Omental fat pad (tissue), 4 donors: ENCODE results near the gene PRRC1. TPM values are rescaled to one million over a fixed set of nuclear protein-coding genes. Genes with fewer than 3 reads are reported as not detected.

ENCODE experiments used
- ATAC-seq: fragments of 150-250 bp; one replicate; pipeline ENCODE4 v1.9.1; 2016; ENCODE audit warnings: mild to moderate bottlenecking, moderate library complexity; ENCODE audit not compliant: low FRiP score
- DNase-seq: peaks from one replicate; pipeline ENCODE4 v3.0.0-alpha.2; 2019; ENCODE audit warnings: low spot score
- total RNA-seq, 4 donors: library from RNA; depleted of rRNA; stranded (reverse); fragments of >200 nt; gene quantifications; one replicate each; pipeline ENCODE4 v1.1.0, GENCODE V29; 2016
- TF ChIP-seq, protein P1 (sequence below), 3 donors: fragments of 450-650 bp; IDR thresholded peaks; one replicate each; pipeline ENCODE4 v1.5.1; 2016 to 2017; ENCODE audit warnings: antibody characterized with exemption in 3 of 3, mild to moderate bottlenecking in 3 of 3, moderate library complexity in 2 of 3

Gene PRRC1
- total RNA-seq, 4 donors from 2014 or later = 31.2 to 41.8 (median 34.1) TPM

DNA sequence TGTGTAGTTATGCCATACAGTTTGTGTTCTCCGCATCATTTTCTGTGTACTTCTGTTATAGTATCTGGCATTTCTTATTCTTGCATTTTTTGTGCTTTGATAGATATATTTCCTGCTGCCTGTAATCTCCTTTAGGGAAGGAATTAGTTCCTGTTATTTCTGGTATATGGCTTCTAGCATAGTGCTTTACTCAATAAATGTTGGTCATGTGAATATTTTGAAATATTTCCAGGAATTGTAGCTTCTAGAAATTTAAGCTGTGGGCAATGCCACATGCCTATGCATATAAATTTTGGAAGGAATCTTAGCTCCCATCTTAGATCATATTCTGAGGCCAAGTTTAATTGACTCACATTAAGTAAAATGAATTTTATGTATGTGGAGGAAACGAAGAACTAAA, 11.5 kb upstream of the PRRC1 start:
- DNase-seq (no peak), ATAC-seq (no peak)
- TF ChIP-seq, protein P1, sequence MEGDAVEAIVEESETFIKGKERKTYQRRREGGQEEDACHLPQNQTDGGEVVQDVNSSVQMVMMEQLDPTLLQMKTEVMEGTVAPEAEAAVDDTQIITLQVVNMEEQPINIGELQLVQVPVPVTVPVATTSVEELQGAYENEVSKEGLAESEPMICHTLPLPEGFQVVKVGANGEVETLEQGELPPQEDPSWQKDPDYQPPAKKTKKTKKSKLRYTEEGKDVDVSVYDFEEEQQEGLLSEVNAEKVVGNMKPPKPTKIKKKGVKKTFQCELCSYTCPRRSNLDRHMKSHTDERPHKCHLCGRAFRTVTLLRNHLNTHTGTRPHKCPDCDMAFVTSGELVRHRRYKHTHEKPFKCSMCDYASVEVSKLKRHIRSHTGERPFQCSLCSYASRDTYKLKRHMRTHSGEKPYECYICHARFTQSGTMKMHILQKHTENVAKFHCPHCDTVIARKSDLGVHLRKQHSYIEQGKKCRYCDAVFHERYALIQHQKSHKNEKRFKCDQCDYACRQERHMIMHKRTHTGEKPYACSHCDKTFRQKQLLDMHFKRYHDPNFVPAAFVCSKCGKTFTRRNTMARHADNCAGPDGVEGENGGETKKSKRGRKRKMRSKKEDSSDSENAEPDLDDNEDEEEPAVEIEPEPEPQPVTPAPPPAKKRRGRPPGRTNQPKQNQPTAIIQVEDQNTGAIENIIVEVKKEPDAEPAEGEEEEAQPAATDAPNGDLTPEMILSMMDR (IDR thresholded peaks at IDR 0.05) = no peak

DNA sequence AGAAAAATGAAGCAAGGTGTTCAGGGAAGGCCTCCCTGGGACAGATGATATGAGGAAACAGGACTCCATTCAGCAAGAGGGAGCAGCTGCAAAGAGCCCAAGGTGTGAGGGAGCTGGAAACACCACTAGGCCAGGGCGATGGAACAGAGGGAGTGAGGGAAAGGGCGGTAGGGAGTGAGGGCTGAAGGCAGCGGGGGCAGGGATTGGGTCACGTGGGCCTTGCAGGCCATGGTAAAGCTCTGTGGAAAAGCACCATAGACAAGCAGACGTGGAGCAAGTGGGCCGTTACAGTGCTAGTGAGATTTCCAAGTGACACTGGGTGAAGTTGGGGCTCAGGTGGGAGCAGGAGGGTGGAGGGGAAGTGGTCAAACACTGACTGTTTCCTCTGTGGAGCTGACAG, 10.8 kb upstream of the PRRC1 start:
- ATAC-seq = no peak
- TF ChIP-seq, protein P1 (IDR thresholded peaks at IDR 0.05) = no peak
- no peak for DNase-seq

DNA sequence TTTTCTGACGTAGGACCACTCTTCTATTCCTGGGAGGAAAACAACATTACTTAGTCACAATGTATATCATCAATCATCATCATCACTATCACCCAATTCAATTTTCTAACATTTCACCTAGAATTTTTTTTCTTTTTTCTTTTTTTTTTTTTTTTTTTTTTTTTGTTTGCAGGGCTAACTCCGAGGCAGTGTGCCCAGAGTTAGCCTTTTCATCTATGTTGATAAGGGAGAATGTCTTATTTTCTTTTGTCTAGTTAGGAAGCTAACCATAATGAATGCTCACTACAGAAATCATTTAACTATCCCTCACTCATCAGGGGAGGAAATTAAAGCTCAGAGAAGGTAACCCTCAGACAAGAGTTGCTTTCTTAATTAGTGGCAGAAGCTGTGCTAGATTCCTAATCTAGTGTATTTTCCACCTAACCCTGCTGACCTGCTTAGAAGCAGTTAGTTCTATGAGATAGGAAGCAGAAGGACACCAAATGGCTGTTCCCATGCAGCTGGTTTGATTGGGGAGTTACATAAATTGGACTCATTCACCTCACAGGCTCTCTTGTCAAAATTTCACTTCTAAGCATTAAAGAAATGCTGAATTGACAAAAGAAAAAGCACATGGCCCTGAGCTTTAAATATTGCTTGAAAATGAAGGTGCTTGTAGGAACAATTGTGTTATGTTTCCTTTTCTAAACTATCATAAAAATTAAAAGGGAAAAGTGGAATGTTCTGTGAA, 8.6 kb upstream of the PRRC1 start:
- DNase-seq (no peak), ATAC-seq (no peak)
- TF ChIP-seq, protein P1 (IDR thresholded peaks at IDR 0.05) = no peak

DNA sequence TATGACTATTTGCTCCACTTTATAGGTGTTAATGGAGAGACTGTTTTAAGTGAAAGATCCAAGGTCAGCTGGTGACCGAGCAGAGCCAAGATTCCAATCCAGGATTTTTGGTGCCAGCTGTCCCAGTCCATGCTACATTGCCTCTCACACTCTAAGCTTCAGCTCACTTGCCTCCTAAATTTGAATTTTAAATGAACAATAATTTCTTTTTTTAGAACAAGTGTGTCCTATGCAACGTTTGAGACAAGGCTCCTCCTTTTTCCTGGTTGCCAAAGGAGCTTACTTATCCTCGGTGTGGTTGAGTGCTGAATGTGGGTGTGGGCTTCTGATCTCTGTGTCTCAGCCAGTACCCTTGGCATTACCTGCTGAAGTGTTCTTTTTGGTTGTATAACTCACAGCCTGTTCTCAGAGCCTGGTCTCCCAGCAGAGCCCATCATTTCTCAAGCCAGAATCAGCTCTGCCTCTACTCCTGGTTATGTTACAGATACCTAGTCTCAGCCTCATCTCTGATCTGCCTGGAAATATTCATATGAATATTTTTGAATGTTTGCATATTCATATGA, 4.0 kb upstream of the PRRC1 start:
- ATAC-seq (no peak), DNase-seq (no peak)
- TF ChIP-seq, protein P1 (IDR thresholded peaks at IDR 0.05) = no peak

DNA sequence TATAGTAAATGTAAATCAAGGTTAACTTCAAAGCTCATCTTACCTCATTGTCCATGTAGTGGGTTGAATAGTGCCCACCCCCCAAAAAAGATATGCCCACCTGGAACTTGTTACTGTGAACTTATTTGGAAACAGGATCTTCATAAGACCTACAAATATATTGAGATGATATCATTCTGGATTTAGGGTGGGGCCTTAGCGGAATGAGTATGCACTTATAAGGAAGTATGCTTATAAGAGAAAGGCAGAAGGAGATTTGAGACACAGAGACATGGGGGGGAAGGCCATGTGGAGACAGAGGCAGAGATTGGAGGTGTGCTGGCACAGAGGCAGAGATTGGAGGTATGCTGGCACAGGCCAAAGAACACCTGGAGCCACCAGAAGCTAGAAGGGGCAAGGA, 2.6 kb upstream of the PRRC1 start:
- no peak for ATAC-seq
- DNase-seq = no peak
- TF ChIP-seq, protein P1 (IDR thresholded peaks at IDR 0.05) = no peak

DNA sequence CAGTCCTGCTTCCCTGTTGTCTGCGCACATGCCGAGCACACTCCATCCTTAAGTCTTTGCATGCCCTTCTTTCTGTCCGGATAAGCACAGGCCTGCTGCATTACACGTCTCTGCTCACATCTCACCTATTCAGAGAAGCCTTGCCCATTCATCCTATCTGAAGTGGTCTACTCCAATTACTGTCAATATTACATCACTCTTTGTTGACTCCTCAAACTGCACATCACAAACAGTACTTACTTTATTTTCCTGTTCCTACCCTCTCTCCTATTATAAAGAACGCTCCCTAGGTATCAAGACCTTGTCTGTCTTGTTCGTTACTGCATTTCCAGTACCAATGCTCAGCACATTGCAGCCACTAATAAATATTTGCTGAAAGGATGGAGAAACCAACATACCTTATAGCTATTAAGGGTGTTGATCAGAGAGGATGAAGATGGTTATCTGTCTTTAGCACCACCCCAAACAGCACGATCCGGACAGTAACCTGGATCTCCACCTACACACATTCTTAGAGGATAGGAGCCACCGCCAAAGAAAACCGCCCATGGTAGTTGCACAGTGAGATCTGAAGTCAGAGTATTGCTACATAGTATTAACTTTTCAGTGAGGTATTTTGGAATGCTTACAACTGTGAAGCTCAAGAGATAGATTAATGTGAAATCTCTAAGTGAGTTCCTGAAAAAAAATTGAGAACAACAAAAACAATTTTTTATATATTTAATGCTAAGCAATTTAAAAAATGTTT, 1.6 kb upstream of the PRRC1 start:
- DNase-seq (no peak), ATAC-seq (peak; percentile 53)
- TF ChIP-seq, protein P1 (IDR thresholded peaks at IDR 0.05) = no peak
